Right atrium auricular region (tissue), 2 donors: Measurements from ENCODE around the gene TRO. TPM values are rescaled to one million over a fixed set of nuclear protein-coding genes. Genes with fewer than 3 reads are reported as not detected.

Source experiments
- DNase-seq: peaks from one replicate; pipeline ENCODE4 v3.0.0-alpha.2; 2019; ENCODE audit warnings: low spot score
- H3K27ac ChIP-seq, 2 donors: fragments of 200-600 bp; sonication (generic); 1 replicate in 1 of 2; 2 replicates in 1 of 2; pipeline ENCODE4 v1.5.1; 2016 to 2019
- H3K27me3 ChIP-seq, 2 donors: fragments of 200-600 bp; sonication (generic); one replicate each; pipeline versions ENCODE4 v1.5.1 to v1.6.0; 2017 to 2019
- H3K36me3 ChIP-seq: fragments of 200-600 bp; sonication (generic); one replicate; pipeline ENCODE4 v1.5.1; 2016
- H3K4me1 ChIP-seq, 2 donors: fragments of 200-600 bp; sonication (generic); one replicate each; pipeline versions ENCODE4 v1.5.1 to v1.6.0; 2017 to 2019
- H3K4me3 ChIP-seq, 2 donors: fragments of 200-600 bp; sonication (generic); 1 replicate in 1 of 2; 2 replicates in 1 of 2; pipeline ENCODE4 v1.5.1; 2017 to 2019; ENCODE audit warnings: mild to moderate bottlenecking in 1 of 2, moderate library complexity in 1 of 2
- H3K9me3 ChIP-seq, 2 donors: fragments of 200-600 bp; sonication (generic); one replicate each; pipeline ENCODE4 v1.5.1; 2019
- CTCF ChIP-seq, 2 donors: fragments of 200-600 bp; sonication (generic); IDR thresholded peaks; one replicate each; pipeline ENCODE4 v1.5.1; 2019; ENCODE audit warnings: antibody characterized with exemption in 2 of 2
- total RNA-seq, 2 donors: library from RNA; depleted of rRNA; stranded (reverse); fragments of >200 nt; gene quantifications; one replicate each; pipeline ENCODE4 v1.1.0, GENCODE V29; 2016

Gene TRO
- total RNA-seq, 2 donors from 2014 or later = 4.3 to 4.9 TPM

GRCh38 chrX:54930291-54931049 lies 9.8 kb downstream of the TRO start:
- H3K27ac ChIP-seq = no peak overlapping the region
- no peaks in the 10 kb centered on the region for H3K4me1 ChIP-seq
- TF ChIP-seq CTCF (IDR thresholded peaks at IDR 0.05) = no peak
- no peaks in the 10 kb centered on the region for H3K9me3 ChIP-seq
- no peak for DNase-seq
- H3K27me3 ChIP-seq = no peaks in the 10 kb centered on the region
- H3K36me3 ChIP-seq = peaks cover 5% of the 10 kb centered on the region
- no peak overlapping the region for H3K4me3 ChIP-seq

- no peak for TF ChIP-seq CTCF (IDR thresholded peaks at IDR 0.05)
- peaks cover 5% of the 10 kb centered on the region for H3K36me3 ChIP-seq
Measured at GRCh38 chrX:54931107-54931506, 10.5 kb downstream of the TRO start.

GRCh38 chrX:54933150-54933826 lies 12.7 kb downstream of the TRO start:
- H3K27me3 ChIP-seq = no peaks in the 10 kb centered on the region
- no peaks in the 10 kb centered on the region for H3K4me1 ChIP-seq
- no peak for DNase-seq
- no peaks in the 10 kb centered on the region for H3K36me3 ChIP-seq
- no peak overlapping the region for H3K4me3 ChIP-seq
- H3K9me3 ChIP-seq = no peaks in the 10 kb centered on the region
- TF ChIP-seq CTCF (IDR thresholded peaks at IDR 0.05) = no peak
- H3K27ac ChIP-seq = no peak overlapping the region

More at GRCh38 chrX:54931107-54931506, 10.5 kb downstream of the TRO start:
- Histone ChIP-seq H3K27ac (no peak overlapping the region), H3K4me1 (no peaks in the 10 kb centered on the region), H3K4me3 (no peak overlapping the region), H3K27me3 (no peaks in the 10 kb centered on the region), H3K9me3 (no peaks in the 10 kb centered on the region)
- DNase-seq = no peak

- no peaks in the 10 kb centered on the region for H3K36me3 ChIP-seq
- TF ChIP-seq CTCF (IDR thresholded peaks at IDR 0.05) = no peak
- no peak overlapping the region for H3K4me3 ChIP-seq
- no peaks in the 10 kb centered on the region for H3K9me3 ChIP-seq
- no peak for DNase-seq
- no peak overlapping the region for H3K27ac ChIP-seq
- H3K27me3 ChIP-seq = no peaks in the 10 kb centered on the region
- no peaks in the 10 kb centered on the region for H3K4me1 ChIP-seq
Measured at GRCh38 chrX:54934058-54934457, 13.4 kb downstream of the TRO start.

- Histone ChIP-seq H3K36me3 (no peaks in the 10 kb centered on the region), H3K9me3 (no peaks in the 10 kb centered on the region), H3K4me1 (no peaks in the 10 kb centered on the region), H3K27ac (no peak overlapping the region), H3K4me3 (no peak overlapping the region), H3K27me3 (no peaks in the 10 kb centered on the region)
- no peak for TF ChIP-seq CTCF (IDR thresholded peaks at IDR 0.05)
- DNase-seq = no peak
Measured at GRCh38 chrX:54934890-54935289, 14.3 kb downstream of the TRO start.
